Measurements from ENCODE around the gene ADAD2.

The ADAD2 gene

DNA sequence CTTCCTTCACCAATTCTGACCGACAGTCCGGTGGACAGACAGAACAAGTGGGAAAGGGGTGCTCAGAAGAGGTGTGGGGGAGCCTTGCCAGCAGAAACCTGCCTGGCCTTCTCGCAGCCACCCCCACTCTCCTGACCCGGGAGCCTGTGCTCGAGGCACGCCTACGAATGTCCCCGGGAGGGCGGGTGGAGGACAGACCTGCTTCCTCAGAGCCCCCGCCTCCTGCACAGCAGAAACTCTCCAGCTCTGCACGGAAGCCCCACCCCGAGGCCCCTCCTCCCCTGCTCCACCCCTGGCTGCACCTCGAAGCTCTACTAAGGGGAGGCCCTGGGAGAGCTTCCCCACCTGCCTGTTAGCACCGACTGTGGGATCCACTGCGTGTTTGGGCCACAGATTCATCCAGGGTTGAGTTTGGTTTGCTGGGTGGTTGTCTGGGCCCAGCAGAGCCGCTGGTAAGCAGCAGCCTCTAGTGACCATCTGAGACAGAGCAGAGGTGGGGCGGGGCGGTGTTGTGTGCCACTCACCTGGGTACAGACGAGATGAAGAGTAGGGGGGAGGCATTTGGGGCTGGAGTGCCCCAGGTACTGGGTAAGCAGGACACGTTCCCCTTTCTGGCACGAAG, 10.3 kb upstream of the ADAD2 start:
- H3K9me3 Mint-ChIP-seq: no peaks in the 10 kb centered on the region
- peaks cover 14% of the 10 kb centered on the region for H3K4me1 Mint-ChIP-seq
- DNase-seq: no peak
- H3K27me3 Mint-ChIP-seq: peaks cover 4% of the 10 kb centered on the region
- H3K27ac Mint-ChIP-seq: no peak overlapping the region
- no peak overlapping the region for H3K4me3 Mint-ChIP-seq
- CTCF ChIA-PET: interaction anchor here (1.4 kb wide), 1 partner anchor 96 kb away, joined by 3 read pairs; no protein-coding TSS in a partner anchor
- peaks cover 17% of the 10 kb centered on the region for H3K36me3 Mint-ChIP-seq

DNA sequence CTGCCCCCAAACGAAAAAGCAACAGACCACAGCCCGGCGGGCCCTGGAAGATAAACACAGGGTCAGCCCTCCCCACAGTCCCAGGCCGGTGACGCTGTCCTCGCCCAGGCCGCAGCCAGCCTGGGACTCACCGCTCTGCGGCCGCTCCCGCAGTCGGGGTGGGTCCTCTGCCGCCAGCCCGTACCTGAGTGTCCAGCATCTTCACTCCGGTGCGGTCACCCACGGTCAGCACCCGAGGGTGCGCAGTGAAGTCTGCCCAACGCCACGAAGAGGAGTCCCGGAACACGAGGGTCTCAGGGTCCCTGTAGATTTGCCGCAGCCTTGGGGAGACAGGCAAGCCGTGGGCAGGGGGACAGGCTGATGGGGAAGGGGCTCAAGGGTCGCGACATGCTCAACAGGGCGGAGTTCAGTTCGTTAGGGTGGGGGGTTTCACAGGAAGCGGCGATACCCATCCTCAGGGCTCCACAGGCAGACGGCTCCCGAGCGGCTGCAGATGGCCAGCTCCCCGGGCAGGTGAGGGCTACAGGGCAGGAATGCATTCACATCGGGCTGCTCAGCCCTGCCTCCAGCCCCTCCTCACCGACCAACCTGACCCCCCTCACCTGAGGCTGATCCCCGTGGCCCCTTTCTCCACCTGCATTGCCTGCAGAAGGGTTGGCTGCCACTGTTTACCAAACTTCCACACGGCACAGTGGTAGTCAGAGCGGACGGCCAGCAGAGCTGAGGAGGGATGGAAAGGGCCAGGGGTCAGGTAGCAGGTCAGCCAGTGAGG, 9.6 kb upstream of the ADAD2 start:
- H3K27me3 Mint-ChIP-seq: no peaks in the 10 kb centered on the region
- DNase-seq: no peak
- H3K27ac Mint-ChIP-seq: no peak overlapping the region
- peaks cover 17% of the 10 kb centered on the region for H3K36me3 Mint-ChIP-seq
- CTCF ChIA-PET: interaction anchor here (1.4 kb wide), 1 partner anchor 97 kb away, joined by 3 read pairs; no protein-coding TSS in a partner anchor
- H3K9me3 Mint-ChIP-seq: no peaks in the 10 kb centered on the region
- peaks cover 22% of the 10 kb centered on the region for H3K4me1 Mint-ChIP-seq
- no peak overlapping the region for H3K4me3 Mint-ChIP-seq

DNA sequence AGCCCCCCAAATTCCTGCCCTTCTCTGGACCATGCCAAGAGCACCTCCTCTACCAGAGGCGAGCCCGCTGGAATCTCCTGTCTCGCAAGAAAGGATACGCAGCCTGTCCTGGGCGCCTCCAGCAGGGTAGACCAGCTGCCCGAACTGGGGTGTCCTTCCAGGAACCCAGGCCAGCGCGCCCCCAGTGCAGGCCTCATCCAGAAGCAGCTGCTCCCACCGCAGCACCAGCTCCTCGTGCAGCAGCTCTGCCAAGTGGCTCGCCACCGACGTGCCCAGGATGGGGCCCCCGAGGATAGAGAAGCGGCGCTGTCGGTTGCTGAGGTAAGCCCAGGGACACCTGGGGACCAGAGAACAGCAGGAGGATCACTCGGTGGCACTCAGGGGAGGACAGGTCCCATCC, 8.9 kb upstream of the ADAD2 start:
- CTCF ChIA-PET: interaction anchor here (1.0 kb wide), 2 partner anchors 99 to 116 kb away, joined by 3 read pairs; no protein-coding TSS in a partner anchor
- H3K4me1 Mint-ChIP-seq: peaks cover 25% of the 10 kb centered on the region

DNA sequence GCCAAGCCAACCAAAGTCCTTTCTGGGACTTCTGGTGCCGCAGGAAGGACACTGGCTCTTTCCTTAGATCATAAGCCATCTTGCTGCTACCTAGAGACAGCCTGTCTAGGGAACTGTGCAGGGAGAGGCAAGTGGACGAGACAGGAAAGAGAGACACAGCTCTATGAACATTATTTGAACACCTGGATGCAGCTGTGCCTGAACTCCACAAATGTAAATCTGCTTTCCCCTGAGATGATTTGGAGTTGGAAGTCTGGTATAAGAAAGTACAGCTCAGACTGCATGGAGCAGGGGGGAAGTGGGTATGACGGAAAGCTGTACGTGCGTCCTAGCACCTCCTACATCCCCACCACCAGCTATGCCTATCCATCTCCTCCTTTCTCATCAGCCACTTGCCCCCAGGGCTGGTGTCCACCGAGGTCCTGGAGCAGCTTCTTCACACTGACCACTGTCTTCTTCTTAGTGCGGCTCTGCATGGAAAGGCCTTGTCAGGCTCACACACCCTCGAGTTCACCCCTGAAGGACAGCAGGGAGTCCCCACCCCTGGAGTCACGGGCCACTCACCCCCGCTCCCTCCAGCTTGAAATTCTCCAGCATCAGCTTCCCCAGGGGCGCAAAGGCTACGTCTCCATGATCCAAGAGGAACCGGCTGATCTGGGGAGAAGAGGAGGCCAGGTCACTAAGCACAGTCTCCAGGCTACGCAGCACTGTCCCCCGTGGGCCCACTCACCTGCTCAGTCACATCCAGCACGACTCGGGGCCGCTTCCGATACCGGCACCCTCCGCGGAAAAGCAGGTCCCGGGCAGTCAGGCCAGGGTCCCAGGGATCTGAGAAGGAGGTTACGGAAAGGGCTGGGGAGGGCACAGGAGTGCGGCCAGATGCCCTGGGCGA, 8.0 kb upstream of the ADAD2 start:
- no peak for DNase-seq
- Mint-ChIP-seq H3K36me3 (peaks cover 21% of the 10 kb centered on the region), H3K4me3 (no peak overlapping the region), H3K27me3 (no peaks in the 10 kb centered on the region), H3K4me1 (peaks cover 25% of the 10 kb centered on the region), H3K9me3 (no peaks in the 10 kb centered on the region), H3K27ac (no peak overlapping the region)
- CTCF ChIA-PET: interaction anchor here (1.0 to 4.7 kb wide), 3 partner anchors 6 to 117 kb away, joined by 3 to 40 read pairs (median 3); no protein-coding TSS in a partner anchor

More for the DNA sequence above, 8.9 kb upstream of the ADAD2 start:
- H3K27ac Mint-ChIP-seq: no peak overlapping the region
- H3K36me3 Mint-ChIP-seq: peaks cover 21% of the 10 kb centered on the region
- no peaks in the 10 kb centered on the region for H3K9me3 Mint-ChIP-seq
- no peak for DNase-seq
- no peak overlapping the region for H3K4me3 Mint-ChIP-seq
- H3K27me3 Mint-ChIP-seq: no peaks in the 10 kb centered on the region

DNA sequence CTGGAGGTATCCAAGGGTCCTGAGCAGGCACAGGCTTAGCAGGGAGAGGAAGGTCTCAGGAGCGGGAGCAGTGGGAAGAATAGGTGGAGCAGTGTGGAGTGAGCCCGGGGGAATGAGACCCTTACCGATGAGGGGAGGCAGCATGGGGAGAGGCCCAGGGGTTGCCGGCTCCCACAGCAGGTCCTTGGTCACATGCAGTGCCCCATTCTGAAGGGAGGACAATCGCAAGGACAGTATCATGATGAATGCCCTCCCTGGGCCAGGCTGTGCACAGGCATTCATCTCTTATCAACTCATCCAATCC, 7.4 kb upstream of the ADAD2 start:
- CTCF ChIA-PET: interaction anchor here (4.7 kb wide), 1 partner anchor 7 kb away, joined by 40 read pairs; no protein-coding TSS in a partner anchor
- Mint-ChIP-seq H3K36me3 (peaks cover 20% of the 10 kb centered on the region), H3K9me3 (no peaks in the 10 kb centered on the region), H3K27me3 (no peaks in the 10 kb centered on the region), H3K27ac (no peak overlapping the region), H3K4me1 (peaks cover 25% of the 10 kb centered on the region), H3K4me3 (no peak overlapping the region)
- DNase-seq: no peak

DNA sequence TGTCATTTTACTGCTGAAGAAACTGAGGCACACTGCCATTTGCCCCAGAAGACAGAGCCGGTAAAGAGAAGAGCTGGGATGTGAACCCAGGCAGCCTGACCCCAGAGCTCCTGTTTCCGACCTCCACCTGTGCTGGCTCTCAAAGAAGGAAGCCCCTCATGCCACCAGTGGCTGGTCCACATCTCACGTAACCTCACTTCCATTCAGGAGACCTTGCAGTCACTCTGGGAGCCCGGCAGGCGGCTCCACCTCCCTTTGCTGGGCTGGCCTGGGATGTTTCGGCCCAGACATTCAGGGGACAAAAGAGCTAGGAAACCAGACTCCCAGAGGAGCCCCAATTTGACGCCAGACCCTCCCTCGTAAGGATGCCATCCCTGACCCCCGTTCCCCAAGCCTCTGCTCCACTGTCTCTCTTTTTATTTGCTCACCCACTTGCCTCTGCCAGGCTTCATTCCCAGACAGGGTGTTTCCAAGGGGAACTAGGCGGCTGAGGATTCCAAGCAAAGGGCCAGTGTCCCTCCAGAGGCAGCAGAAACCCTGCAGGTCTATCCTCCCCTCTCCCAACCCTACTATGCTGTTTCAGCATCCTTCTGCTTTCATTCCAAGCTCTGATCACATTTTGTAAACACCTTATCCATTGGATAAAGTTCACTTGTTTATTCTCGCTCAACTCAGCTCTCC, 6.9 kb upstream of the ADAD2 start:
- Mint-ChIP-seq H3K4me3 (no peak overlapping the region), H3K27me3 (no peaks in the 10 kb centered on the region), H3K4me1 (peaks cover 25% of the 10 kb centered on the region), H3K36me3 (peaks cover 20% of the 10 kb centered on the region), H3K9me3 (no peaks in the 10 kb centered on the region), H3K27ac (no peak overlapping the region)
- CTCF ChIA-PET: interaction anchor here (4.7 kb wide), 1 partner anchor 8 kb away, joined by 40 read pairs; no protein-coding TSS in a partner anchor
- DNase-seq: no peak

DNA sequence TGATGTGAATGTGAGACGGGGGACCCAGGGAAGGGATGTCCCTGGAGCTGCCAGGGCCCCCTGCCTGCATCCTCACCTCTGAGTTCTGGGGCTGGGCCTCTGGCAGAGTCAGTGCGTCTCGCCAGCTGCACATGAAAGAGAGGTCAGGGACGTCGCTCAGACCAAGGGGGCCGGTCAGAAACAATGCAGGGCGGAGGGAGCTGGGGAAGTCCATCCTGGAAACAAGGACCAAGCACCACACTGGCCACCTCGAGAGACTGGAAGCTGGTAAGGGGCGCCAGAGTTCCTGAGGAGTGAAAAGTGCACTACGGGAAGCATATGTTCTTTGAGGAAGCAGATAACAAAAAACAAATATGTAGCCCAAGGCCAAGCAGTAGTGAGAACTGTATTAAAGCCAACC, 6.2 kb upstream of the ADAD2 start:
- CTCF ChIA-PET: interaction anchor here (4.7 kb wide), 1 partner anchor 8 kb away, joined by 40 read pairs; no protein-coding TSS in a partner anchor
- no peak overlapping the region for H3K27ac Mint-ChIP-seq
- no peak for DNase-seq
- H3K9me3 Mint-ChIP-seq: no peaks in the 10 kb centered on the region
- no peaks in the 10 kb centered on the region for H3K27me3 Mint-ChIP-seq
- H3K4me1 Mint-ChIP-seq: peaks cover 25% of the 10 kb centered on the region
- peak overlapping the region; percentile 88 for H3K4me3 Mint-ChIP-seq
- H3K36me3 Mint-ChIP-seq: peaks cover 20% of the 10 kb centered on the region

DNA sequence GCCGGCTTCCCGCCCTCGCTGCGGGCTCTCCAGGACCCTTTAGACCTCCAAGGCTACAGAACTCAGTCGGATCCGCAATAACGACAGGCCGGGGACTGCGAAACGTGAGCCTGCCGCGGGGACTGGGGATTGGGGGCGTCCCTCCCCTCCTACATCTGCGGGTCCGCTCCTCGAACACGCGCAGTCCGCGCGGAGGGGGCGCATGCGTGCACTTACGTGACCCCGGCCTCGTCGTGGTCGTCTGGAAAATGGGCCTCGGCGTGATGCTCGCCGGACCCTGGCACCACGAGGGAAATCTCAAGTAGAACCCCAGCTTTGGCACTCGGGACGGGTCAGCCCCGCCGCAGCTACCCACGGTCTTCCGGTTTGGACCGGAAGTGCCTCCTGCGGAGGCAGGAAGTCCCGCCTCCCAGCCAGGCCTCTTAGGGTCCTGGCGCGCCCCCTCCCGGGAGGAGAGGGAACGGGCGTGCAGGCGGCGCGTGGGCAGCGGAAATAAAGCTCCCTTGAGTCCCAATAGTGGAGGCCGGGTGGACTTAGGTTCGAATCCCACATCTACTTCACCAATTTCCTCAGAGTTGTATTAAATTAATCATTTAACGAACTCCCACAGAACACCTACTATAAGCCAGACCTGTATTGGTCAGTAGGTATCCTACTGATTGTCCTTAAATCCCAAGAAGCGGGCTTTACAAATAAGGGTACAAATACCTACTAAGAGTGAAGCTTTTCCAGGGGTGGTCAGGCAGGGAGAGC, 4.1 kb upstream of the ADAD2 start, which contains the start of gene TAF1C:
TAF1C (minus strand) TSS at position 373 of the 753 bp plus-strand sequence. CDS start 2,069 bp downstream, outside the sequence.
- Mint-ChIP-seq H3K36me3 (peaks cover 17% of the 10 kb centered on the region), H3K27ac (peak within 1 kb of the TSS; percentile 85), H3K9me3 (no peaks in the 10 kb centered on the region), H3K4me1 (peaks cover 25% of the 10 kb centered on the region), H3K27me3 (no peaks in the 10 kb centered on the region), H3K4me3 (peak within 1 kb of the TSS; percentile 88)
- CTCF ChIA-PET: interaction anchor here (0.7 to 4.7 kb wide), 28 partner anchors 9 to 514 kb away, joined by 3 to 40 read pairs (median 4); partner anchors contain the start of gene MBTPS1
- peak; percentile 91 for DNase-seq

DNA sequence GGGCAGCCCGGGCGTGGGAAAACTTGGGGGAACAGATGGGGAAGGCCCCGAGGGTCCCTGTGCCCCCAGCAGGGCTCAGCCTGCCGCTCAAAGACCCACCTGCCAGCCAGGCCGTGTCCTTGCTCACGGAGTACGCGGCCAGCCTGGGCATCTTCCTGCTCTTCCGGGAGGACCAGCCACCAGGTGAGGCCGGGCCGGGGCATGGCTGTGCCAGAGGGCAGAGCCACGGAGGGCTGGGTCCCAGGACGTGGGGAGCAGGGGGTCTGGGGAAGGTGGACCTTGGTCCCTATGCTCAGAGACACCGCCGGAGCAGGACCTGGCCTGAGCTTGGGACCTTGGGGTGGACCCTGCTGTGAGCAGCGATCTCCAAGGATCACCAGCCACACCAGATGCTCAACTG, 509 bp downstream of the ADAD2 start:
- Mint-ChIP-seq H3K9me3 (no peaks in the 10 kb centered on the region), H3K27me3 (no peaks in the 10 kb centered on the region), H3K4me3 (no peak overlapping the region), H3K36me3 (peaks cover 4% of the 10 kb centered on the region), H3K27ac (no peak overlapping the region), H3K4me1 (peaks cover 25% of the 10 kb centered on the region)
- CTCF ChIA-PET: no interaction called here
- DNase-seq: no peak

DNA sequence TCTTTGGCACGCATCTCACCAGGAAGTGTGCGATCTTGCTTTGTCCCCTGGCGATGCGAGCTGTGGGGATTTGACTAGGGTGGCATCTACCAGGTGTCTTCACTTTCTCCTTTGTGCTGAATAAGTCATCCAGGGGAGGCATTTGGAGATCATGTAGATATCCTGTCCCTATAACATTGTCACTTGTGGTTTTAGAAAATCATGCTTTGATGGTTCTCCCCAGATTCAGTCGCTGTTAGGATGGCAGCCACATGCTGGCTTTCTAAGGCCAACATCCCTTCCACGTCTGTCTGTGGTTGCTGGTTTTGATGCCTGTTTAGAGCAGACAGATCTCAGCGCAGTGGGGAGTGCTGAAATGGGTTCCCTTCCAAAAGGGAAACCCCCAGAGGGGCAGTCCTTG, 2.5 kb downstream of the ADAD2 start:
- CTCF ChIA-PET: no interaction called here
- H3K4me3 Mint-ChIP-seq: peak overlapping the region; percentile 24
- DNase-seq: peak; percentile 43

DNA sequence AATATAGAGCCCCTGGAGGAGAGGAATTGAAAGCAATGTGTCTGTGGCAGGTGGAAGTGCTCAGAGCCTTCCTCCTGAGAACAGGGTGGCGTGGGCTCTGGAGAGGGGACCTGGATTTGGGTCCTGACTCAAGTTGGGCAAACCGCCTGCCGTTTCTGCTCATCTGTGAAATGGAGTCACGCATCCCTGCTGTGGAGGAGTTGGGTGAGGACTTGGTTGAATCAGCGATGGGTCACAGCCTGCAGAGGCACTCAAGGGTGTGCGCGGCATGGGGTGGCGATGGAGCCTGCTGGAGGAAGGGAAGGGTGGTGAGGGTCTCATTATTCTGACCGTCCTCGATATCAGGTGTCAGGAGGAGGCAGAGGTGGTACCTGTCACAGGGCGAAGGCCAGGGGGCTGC, 3.1 kb downstream of the ADAD2 start:
- Mint-ChIP-seq H3K27me3 (peaks cover 1% of the 10 kb centered on the region), H3K9me3 (no peaks in the 10 kb centered on the region), H3K27ac (peak overlapping the region; percentile 85), H3K36me3 (no peaks in the 10 kb centered on the region), H3K4me1 (peaks cover 22% of the 10 kb centered on the region), H3K4me3 (peak overlapping the region; percentile 24)
- DNase-seq: no peak
- CTCF ChIA-PET: no interaction called here

More for the DNA sequence above, 2.5 kb downstream of the ADAD2 start:
- peak overlapping the region; percentile 85 for H3K27ac Mint-ChIP-seq
- no peaks in the 10 kb centered on the region for H3K27me3 Mint-ChIP-seq
- no peaks in the 10 kb centered on the region for H3K9me3 Mint-ChIP-seq
- H3K4me1 Mint-ChIP-seq: peaks cover 22% of the 10 kb centered on the region
- H3K36me3 Mint-ChIP-seq: no peaks in the 10 kb centered on the region

DNA sequence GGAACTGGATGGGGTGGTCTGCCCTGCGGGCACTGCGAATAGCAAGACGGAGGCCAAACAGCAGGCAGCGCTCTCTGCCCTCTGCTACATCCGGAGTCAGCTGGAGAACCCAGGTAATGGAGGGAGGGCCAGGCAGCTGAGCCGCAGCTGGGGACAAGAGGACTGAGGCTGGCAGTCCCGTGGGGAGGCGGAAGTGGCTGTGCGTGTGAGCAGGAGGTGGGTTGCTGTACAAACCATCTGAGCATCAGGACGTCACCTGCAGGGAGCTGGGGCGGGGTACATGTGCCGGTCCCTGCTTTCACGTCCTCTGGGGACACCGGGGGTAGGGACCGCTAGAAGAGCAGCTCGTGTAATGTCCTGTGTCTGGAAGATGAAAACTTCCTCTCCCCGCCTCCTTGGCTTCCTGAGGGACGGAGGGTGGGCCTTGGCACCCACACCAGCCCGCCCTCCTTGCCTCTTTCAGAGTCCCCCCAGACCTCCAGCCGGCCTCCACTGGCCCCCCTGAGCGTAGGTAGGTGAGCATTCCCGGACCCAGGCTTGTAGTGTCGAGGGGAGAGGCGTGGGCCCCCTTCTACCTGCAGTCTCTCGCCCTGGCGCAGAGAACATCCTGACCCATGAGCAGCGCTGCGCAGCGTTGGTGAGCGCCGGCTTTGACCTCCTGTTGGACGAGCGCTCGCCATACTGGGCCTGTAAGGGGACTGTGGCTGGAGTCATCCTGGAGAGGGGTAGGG, 3.7 kb downstream of the ADAD2 start:
- peaks cover 22% of the 10 kb centered on the region for H3K4me1 Mint-ChIP-seq
- no peaks in the 10 kb centered on the region for H3K9me3 Mint-ChIP-seq
- CTCF ChIA-PET: no interaction called here
- peak; percentile 80 for DNase-seq
- no peaks in the 10 kb centered on the region for H3K36me3 Mint-ChIP-seq
- peaks cover 4% of the 10 kb centered on the region for H3K27me3 Mint-ChIP-seq
- H3K4me3 Mint-ChIP-seq: peak overlapping the region; percentile 24
- H3K27ac Mint-ChIP-seq: peak overlapping the region; percentile 85
